Neural progenitor cell (in vitro differentiated cells): Measurements from ENCODE around the gene PTPRG.

Experiments used
- EZH2phosphoT487 ChIP-seq: fragments of 200-600 bp; sonication (generic); IDR thresholded peaks from 2 replicates; pipeline ENCODE4 v1.6.1; 2017; ENCODE audit warnings: antibody characterized with exemption
- TF ChIP-seq, protein P1 (sequence below): fragments of 200-600 bp; sonication (generic); IDR thresholded peaks from 2 replicates; pipeline ENCODE4 v1.5.1; 2017; ENCODE audit warnings: antibody characterized with exemption, mild to moderate bottlenecking

DNA sequence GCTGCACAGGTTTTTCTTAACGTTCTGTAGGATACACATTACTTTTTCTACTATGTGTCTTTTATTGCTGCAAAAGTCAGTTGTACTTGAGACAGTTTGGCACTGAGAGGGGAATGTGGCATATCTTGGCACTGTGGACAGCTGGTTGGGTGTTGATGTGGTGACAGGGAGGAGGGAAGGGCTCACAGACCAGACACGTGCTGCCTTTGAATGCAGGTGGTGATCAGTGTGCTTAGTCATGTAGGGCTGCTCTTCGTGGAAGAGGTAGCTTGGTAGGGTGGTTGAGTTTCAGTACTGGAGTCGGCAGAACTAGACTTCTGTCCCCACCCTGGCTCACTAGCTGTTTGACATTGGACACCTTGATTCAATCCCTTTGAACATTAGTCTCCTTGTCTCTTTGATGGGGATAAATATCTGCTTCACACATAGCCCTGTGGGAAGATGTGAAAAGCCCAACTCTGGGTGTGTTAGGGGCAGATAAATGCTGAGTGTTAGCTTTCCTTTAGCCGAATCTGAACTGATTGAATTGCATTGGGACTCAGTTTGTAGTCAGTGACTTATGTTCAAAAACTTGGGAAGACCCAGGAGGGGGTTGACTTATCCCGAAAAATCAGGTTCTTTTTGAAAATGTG lies 108.4 kb downstream of the PTPRG start:
- TF ChIP-seq EZH2phosphoT487, result no peak
- TF ChIP-seq, protein P1, sequence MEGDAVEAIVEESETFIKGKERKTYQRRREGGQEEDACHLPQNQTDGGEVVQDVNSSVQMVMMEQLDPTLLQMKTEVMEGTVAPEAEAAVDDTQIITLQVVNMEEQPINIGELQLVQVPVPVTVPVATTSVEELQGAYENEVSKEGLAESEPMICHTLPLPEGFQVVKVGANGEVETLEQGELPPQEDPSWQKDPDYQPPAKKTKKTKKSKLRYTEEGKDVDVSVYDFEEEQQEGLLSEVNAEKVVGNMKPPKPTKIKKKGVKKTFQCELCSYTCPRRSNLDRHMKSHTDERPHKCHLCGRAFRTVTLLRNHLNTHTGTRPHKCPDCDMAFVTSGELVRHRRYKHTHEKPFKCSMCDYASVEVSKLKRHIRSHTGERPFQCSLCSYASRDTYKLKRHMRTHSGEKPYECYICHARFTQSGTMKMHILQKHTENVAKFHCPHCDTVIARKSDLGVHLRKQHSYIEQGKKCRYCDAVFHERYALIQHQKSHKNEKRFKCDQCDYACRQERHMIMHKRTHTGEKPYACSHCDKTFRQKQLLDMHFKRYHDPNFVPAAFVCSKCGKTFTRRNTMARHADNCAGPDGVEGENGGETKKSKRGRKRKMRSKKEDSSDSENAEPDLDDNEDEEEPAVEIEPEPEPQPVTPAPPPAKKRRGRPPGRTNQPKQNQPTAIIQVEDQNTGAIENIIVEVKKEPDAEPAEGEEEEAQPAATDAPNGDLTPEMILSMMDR, result no peak
